HG03175 (cell line): ENCODE data around the gene SKOR2.
"Not testable (repeated sequence)": the region's sequence is repeated elsewhere in the genome, so short reads cannot be mapped to it uniquely, and the experiment has no call there.

ENCODE experiments used
- ATAC-seq: cut with Tn5 transposase; IDR thresholded peaks from one replicate; pipeline ENCODE4 v1.9.1; 2021; ENCODE audit warnings: mild to moderate bottlenecking, moderate library complexity; ENCODE audit not compliant: unreplicated experiment

Gene SKOR2

DNA sequence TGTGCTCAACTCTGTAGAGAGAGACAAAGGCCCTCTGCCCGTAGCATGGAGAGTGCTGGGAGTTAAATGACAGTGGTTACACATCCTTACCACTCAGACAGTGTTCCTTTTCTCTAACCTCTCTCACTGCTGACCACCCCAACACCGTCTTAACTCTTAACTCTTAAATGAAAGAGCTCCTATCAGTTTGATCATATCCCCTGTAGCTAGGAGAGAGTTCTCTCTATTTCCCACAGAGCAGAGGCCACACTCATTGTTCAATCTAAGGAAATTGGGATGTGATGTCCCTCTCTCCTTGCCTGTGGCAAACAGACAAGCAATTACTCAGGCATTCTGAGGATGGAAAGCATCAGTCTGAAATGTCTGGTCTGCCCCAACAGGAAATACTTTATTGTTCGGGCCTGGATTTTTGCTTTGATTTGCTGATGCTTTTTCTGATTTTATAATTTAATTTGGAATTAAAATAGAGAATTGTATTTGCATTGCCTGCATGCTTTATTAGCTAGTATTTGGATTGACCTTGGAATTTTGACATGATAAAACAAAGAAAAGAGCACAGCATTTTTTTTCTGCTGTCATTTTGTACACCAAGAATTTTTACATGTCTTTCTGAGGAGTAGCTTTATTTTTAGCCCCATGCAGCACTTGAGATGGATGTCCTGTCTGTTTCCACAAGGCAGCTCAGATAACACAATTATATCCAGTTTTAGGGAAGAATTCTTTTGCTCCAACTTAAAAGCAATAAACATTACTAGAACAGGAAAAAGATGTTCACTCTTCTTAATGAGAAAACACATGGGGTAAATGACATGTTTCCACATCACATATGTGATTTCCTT is 47.6 kb downstream of the SKOR2 start:
- ATAC-seq, result no peak

DNA sequence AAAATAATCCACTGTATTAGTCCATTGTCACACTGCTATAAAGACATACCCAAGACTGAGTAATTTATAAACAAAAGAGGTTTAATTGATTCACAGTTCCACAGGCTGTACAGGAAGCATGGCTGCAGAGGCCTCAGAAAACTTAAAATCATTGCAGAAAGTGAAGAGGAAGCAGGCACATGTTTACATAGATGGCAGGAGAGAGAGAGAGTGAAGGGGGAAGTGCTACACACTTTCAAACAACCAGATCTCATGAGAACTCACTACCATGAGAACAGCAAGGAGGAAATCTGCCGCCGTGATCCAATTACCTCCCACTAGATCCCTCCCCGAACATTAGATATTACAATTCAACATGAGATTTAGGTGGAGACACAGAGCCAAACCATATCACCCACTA is 55.5 kb downstream of the SKOR2 start:
- not testable (repeated sequence) for ATAC-seq

DNA sequence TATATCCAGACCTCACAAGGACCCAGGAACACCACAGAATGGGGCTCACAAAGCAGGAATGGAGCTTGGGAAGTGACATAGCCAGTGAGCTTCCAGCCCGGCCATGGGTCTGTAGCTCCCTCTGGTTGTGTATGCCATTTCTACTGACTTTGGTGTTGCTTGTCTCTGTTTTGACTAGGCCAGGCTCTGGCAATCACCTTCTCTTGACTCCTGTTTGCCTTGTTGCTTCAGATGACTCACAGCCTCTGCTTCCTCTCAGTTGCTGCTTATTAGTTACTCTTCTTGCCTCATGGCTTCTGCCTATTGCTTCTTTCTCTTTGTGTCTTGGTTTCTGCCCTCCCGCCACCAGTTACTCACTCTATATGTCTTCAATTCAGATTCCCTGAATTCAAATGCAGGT is 59.5 kb downstream of the SKOR2 start:
- ATAC-seq, result no peak

DNA sequence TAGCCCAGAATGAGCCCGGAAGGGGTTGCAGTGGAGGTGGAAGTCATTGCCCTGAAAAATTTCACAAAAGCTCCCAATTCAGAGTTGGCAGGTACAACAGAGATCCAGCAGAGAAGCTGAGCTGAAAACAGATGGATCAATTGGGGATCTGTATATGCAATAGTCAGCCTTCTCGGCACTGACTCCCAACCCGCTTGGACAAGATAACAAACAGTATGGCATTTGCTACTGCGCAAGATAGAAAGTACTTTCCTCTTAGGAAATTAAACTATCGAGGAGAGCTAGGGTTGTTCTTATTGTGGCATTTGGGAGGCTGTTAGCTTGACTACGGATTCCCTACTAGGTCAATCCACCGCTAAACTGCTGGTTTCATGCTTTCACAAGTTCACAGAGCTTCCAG is 63.7 kb downstream of the SKOR2 start:
- no peak for ATAC-seq

DNA sequence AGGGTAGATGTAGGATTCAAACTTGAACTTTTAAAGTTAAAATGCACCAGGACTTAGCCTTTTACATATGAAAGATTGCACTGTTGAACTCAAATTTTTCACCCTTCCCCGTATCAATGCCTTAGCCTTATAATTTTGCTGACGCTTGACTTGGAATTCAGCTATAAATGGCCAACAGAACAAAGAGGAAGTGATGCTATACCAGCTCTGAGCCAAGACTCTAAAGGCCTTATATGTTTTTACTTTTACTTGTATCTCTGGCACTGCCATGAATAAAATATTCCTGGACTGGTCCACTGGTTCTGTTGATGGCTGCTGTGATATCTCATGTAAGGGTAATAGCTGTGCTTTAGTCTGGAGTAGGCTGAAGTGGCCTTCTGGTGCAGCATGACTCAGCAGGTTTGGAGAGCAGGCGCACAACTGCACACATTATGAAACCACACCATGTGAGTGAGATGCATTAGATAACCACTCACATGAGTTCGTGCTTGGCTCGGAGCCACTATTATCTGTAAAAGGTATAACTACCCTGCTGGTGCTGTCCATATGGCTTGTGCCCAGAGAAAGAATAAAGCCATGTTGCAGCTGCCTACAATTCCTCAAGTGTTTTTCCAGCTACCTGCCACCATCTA is 66.9 kb downstream of the SKOR2 start:
- no peak for ATAC-seq

DNA sequence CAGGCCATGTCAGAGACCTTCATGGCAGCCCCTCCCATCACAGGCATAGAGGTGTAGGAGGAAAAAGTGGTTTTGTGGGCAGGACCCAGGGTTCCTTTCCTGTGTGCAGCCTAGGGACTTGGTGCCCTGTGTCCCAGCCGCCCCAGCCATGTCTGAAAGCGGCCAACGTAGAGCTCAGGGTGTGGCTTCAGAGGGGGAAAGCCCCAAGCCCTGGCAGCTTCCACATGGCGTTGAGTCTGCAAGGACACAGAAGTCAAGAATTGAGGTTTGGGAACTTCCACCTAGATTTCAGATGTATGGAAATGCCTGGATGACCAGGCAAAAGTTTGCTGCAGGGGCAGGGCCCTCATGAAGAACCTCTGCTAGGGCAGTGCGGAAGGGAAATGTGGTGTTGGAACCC is 69.3 kb downstream of the SKOR2 start:
- not testable (repeated sequence) for ATAC-seq

DNA sequence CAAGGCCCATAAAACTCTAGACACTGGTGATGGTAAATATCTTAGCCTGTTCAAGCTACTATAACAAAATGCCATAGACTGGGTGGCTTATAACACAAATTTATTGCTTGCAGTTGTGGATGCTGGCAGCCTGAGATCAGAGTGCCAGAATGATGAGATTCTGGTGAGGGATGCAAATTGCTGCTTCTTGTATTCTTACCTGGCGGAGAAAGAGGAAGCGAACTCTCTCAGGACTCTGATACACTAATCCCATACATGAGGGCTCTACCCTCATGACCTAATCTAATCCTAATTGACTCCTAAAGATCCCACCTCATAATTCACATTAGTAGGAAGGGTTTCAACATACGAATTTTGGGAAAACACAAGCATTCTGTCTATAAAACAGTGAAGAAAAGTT is 70.7 kb downstream of the SKOR2 start:
- ATAC-seq, result no peak

DNA sequence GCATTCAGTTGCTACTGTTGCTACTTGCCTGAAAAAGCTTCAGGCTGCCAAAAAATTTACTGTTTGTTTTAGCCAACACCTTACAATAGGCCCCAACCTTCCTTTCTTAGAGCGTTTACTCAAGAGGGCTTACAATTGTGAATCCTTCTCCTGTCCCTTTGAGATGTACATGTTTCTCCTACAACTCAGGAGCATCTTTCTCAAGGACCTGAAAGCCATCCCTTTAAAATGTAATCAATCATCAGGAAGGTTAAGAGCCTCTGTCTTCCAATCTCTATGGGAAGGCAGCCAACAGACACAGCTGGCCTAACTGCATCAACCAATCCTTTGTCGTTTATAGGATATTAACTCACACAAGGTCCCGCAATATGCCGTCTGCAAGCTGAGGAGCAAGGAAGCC is 71.9 kb downstream of the SKOR2 start:
- ATAC-seq, result no peak

DNA sequence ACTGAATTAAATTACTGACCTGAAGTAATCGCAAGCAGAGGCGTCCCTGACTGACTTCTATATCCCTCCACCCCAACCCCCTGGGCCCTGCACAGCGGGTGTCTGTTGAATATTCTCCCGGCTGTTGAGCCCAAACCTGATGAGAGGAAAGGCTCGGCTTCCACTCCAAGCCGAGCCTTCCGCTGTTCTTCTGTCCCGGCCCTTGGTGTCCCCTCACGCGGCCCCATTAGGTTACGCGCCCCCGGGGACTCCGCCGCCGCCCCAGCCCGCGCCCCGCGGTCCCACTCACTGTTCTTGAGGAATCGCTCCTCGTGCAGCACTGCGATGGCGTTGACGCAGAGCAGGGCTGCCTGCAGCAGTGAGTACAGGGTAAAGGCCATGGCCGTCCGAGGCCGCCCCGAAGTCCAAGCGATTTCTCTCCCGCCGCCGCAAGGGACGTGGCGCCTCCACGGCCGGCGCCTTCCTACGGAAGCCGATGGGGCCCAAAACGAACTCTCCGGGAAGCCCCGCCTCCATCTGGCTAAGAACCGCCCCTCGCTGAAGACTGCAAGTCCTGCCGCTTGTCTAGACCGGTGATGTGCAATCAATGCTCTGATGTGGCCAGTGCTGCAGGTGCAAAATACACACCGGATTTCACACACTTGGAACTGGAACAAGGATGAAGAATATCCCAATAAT is 75.4 kb downstream of the SKOR2 start, which contains the start of gene IER3IP1:
TSS of gene IER3IP1 (minus strand) at position 467 of the 678 bp plus-strand sequence. CDS start at position 380, 87 bp downstream.
- ATAC-seq, result peak; percentile 93

DNA sequence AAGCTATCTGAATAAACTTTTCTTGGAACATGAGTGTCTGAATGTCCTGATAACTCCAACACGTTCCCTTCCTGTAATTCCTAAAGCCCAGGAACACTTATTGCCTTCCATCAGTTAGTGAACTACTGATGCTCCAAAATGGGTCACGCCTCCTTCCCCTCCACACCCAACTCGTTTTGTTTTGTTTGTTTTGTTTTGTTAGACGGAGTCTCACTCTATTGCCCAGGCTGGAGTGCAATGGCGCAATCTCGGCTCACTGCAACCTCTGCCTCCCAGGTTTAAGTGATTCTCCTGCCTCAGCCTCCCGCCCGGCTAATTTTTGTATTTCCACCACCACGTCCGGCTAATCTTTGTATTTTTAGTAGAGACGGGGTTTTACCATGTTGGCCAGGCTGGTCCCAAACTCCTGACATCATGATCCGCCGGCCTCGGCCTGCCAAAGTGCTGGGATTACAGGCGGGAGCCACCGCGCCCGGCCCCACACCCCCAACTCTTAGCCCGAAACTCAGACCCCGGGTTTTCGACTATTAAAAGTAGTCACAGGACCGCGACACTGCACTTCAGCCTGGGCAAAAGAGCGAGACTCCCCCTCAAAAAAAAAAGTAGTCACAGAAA is 76.1 kb downstream of the SKOR2 start:
- peak; percentile 2 for ATAC-seq

DNA sequence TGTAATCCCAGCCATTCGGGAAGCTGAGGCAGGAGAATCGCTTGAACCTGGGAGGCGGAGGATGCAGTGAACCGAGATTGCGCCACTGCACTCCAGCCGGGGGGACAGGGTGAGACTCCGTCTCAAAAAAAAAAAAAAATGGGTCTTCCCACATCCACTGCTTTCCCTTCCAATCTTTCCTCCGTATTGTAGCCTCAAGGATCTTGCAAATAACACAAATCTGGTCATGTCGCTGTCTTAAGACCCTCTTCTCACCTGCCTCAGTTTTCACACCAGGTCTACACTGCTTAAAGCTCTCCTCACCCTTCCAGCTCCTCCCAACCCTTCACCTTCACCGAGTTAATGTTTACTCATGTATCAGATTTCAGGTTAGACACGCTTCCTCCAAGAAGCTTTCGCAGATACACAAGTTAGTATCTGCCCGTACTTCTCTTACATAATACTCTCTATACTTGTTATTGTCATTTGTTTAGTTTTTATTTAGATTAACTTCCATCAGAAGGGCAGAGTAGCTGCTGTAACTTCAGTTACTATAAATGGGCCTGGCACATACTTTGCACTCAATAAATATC is 76.8 kb downstream of the SKOR2 start:
- no peak for ATAC-seq

DNA sequence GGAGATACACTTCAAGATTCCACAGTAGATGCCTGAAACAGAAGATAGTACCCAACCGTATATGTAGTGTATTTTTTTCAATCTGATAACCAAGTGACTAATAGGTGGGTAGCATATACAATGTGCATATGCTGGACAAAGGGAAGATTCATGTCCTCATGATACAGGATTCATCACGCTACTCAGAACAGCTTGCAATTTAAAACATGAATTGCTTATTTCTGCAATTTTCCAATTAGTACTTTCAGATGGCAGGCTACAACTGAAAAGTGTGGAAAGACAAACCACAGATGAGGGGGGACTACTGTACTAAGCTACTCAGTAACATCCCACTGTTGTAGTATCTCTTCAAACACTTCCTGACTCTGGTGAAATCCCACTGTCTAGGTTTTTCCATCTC is 79.0 kb downstream of the SKOR2 start:
- no peak for ATAC-seq

DNA sequence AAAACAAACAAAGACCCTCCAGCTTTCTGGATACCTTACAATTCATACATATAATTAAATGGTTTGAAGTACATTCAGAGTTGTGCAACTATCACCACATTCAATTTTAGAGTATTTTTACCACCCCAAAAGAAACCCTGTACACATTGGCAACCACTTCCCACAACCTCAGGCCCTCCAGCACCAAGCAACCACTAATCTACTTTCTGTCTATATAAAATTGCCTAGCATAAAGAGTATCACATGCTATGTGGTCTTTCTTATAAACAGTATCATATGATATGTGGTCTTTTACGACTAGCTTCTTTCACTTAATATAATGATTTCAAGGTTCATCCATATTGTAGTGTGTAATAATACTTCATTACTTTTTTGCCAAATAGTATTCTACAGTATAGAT is 82.5 kb downstream of the SKOR2 start:
- no peak for ATAC-seq

DNA sequence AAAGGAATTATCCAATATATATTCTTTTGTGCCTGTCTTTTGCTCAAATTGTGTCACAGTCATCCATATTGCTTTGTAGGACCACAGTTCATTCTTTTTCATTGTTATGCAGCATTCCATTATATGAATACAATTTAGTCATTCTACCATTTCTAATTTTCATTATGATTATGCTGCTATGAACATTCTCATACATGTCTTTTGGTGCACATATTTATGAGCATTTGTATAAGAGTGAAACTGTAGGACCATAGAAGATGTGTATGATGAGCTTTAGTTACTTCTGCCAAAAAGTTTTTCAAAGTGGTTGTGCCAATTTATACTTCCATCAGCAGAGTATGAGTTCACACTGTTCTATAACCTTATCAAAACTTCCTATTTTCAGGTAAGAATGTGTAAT is 83.0 kb downstream of the SKOR2 start:
- no peak for ATAC-seq

DNA sequence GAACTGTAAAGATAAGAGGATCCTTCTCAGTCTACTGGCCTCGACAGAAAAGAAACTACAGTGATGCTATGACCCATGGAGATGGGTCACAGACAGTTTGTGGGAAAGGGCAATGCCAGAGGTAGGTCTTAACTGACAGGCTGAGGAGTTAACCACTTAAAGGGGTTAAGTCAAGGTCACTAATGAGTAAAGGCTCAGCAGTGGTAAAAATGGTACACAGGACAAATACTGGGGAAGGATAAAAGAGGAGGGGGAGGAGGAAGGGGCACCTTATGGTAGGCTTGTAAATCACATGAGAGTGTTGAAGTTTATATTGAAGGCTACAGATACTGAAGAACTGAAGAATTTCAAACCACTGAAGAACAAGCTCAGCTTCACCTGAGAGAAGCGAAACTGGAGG is 85.2 kb downstream of the SKOR2 start:
- no peak for ATAC-seq

DNA sequence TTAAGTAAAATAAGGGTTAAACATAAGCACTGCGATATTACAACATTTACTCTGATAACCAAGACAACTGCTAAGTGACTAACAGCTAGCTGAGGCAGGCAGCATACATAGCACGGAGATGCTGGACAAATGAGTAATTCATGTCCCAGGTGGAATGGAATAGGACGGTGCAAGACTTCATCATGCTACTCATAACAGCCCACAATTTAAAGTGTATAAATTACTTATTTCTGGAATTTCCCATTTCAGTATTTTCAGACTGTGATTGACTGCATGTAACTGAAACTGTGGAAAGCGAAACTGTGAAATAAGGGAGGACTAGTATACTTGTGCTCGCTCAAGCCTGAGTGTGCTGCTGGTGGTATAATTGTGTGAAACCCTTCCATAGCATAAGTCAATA is 88.2 kb downstream of the SKOR2 start:
- peak; percentile 90 for ATAC-seq

DNA sequence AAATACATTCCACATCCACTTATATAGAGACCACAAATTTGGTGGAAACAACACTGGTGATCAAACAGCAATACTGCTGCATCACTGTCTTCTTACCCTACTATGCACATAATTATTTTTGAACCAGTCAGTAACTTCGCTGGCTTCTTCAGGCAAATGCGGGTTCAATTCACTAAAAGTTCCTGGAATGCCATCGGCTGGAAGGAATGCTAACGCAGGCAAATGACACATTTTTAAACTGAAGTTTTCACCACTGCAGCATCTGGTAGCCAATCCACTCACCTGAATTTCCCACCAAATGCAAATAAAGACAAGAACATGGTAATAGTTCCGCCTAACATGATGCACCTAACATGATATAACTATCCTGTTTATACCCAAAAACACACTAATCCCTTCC is 91.2 kb downstream of the SKOR2 start:
- ATAC-seq, result no peak

DNA sequence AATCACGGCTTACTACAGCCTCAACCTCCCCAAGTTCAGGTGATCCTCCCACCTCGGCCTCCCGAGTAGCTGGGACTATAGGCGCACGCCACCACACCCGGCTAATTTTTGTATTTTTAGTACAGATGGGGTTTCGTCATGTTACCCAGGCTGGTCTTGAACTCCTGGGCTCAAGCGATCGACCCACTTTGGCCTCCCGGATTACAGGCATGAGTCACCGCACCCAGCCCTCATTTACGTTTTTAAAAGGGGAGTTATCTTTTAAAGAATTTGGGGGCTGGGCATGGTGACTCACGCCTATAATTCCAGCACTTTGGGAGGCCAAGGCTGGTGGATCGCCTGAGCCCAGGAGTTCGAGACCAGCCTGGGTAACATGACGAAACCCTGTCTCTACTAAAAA is 93.1 kb downstream of the SKOR2 start:
- ATAC-seq, result not testable (repeated sequence)
